DMS153 treated with DMSO at 0.1 percent for 48 hours (cell line): ENCODE data around the gene LONP2.
A peak's percentile ranks its signal among the peaks of the same experiment; 100 is the strongest.

Source experiments
- DNase-seq: peaks from one replicate; lab custom pipeline; 2025; ENCODE audit not compliant: unreplicated experiment; lab: John Stamatoyannopoulos, UW

LONP2 gene, protein sequence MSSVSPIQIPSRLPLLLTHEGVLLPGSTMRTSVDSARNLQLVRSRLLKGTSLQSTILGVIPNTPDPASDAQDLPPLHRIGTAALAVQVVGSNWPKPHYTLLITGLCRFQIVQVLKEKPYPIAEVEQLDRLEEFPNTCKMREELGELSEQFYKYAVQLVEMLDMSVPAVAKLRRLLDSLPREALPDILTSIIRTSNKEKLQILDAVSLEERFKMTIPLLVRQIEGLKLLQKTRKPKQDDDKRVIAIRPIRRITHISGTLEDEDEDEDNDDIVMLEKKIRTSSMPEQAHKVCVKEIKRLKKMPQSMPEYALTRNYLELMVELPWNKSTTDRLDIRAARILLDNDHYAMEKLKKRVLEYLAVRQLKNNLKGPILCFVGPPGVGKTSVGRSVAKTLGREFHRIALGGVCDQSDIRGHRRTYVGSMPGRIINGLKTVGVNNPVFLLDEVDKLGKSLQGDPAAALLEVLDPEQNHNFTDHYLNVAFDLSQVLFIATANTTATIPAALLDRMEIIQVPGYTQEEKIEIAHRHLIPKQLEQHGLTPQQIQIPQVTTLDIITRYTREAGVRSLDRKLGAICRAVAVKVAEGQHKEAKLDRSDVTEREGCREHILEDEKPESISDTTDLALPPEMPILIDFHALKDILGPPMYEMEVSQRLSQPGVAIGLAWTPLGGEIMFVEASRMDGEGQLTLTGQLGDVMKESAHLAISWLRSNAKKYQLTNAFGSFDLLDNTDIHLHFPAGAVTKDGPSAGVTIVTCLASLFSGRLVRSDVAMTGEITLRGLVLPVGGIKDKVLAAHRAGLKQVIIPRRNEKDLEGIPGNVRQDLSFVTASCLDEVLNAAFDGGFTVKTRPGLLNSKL

DNA sequence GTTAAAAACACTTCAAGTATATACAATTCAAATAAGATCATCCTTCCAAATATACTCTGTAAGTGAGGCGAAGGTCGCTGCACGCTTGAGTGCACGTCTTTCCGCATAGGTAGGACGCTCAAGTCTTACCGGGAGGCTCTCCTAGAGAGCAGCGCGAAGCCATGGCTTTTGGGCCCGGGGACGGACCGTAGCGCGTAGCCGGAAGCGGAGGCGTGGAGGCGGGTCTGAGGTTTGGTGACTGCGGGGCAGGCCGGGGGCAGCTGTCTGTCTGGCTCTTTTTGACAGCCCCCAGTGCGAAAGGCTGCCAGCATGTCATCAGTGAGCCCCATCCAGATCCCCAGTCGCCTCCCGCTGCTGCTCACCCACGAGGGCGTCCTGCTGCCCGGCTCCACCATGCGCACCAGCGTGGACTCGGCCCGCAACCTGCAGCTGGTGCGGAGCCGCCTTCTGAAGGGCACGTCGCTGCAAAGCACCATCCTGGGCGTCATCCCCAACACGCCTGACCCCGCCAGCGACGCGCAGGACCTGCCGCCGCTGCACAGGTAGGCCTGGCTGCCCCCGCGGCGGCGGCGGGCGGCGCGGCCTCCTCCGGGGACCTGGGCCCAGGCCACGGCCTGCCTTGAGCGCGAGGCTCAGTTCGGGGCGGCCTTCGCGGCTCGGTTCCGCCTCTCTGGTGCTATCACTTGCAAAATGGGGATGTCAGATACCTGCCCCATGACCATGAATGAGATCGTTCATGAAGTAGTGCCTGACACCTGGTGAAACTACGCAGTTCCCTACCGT is at the start of gene LONP2:
Gene LONP2 (plus strand): TSS at position 221 of the 783 bp plus-strand sequence. CDS start 89 bp downstream, at position 310.
- DNase-seq: peak; percentile 14

DNA sequence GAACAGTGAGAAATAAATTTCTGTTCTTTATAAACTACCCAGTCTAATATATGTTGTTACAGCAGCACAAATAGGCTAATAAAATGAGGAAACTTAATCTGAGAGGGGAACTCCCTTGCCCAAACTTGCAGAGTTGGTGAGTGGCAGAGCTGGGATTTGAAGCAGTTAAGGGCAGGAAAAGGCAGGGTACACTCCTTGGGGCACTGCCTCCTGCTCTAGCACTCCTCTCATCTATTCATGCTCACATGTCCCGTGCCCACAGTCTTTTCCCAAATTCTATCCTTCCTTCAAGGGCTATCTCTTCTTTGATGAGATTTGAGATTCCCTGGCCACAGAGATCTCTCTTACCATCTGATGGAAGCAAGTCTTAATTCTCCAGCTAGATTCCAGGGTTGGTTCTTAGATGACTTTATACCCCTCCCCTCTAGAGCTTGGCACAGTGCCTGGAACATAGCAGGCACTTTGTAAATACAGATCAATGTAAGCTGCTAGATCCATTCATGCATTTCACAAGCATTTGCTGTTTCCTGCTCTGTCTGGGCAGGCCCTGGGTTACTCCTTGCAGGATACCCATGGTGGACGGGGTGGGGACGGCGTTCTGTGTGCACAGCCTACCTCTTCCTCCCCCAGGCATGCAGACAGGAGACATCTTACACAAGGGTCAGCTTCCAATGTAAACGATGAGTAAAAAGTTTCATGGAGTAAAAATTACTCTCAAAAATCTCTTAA is 49.1 kb upstream of the LONP2 start:
- DNase-seq: peak; percentile 24

DNA sequence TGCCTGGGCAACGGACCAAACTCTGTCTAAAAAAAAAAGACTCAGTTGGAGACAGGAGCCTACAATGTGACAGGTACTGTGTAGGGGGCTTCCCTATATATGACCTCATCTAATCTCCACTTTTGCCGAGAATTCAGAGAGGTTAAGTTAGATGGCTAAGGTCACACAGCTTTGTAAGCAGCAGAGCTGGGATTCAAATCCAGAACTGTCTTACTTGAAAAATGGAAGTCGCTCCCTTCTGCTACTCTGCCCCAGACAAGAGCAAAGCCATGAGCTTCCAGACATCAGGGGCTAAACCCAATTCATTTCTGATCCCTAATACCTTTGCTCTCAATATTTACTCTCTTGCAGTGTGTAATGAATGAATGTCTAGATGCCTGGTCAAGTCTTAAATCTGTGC is 46.8 kb upstream of the LONP2 start:
- DNase-seq: peak; percentile 39

DNA sequence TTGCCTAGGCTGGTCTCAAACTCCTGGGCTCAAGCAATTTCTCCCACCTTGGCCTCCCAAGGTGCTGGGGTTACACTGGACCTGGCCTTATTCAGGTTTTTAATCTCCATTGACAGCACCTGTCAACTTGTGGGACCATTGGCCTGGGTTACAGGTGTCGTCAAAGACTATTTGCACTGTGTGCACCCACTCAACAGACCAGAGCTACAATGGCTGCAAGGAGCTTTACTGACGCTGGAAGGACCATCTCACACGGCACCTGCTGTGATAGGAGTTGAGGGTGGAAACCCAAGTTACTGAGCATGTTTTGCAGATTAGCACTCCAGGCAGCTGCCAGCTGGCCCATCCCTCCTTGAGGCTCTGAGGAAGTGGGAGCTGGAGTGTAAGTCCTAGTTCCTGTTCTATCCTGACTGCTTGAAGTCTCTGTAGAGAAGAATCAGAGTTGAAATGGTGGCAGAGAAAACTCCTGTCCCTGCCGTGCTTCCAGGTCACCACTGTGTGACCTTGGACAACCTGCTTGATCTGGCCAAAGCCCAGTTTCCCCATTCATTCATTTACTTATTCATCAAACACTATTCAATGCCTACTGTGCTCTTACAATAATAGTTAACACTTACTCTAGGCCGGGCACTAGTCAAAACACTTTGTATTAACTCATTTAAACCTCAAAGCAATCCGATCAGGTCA is 42.4 kb upstream of the LONP2 start:
- no peak for DNase-seq

DNA sequence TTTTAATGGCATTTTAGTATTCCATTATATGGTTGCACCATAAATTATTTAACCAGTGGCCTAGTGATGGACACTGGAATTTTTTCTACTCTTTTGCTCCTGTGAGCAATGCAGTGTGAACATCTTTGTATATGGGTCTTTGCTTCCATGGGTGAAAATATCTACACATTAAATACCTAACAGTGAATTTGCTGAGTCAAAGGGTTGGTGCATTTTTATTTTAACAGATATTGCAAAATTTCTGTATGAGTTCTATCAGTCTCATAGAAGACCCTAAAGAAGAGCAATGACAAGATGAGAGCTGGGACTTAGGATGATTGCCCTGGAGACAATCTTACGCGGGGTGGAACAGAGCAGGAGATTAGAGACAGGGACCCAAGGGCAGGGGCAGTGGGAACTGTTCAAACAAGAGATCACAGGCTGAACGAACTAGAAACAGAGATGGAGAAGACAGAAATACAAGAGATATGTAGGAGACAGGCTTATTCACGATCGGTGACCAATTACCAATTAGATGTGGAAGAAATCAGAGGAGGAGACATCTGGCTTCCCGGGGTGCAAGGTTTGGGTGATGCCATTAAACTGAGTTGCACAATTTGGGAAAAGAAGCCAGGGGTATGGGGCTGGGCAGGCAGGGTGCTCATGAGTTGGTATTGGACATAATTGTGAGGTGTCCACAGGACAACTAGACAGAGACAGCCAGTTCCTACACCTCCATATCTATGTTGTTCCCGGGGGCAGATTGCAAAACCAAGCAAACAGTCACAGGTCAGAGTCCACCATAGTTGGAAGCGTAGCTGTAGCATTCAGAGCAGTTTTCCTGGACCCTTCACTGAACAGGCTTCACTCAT is 39.9 kb upstream of the LONP2 start:
- no peak for DNase-seq

DNA sequence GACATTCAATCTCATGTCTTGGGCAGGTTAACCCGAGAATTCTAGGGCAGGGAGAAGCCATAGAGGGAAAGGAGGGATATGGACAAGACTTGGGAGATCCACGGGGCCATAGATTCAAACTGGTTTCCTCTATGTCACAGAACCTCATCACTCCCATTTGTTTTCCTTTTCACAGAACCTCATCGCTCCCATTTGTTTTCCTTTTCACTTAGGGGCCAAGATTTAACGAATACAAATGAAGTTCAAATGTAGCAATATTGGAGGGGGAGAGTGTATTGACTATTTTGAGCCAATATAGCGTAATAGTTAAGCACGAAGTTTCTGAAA is 39.3 kb upstream of the LONP2 start:
- DNase-seq: no peak

DNA sequence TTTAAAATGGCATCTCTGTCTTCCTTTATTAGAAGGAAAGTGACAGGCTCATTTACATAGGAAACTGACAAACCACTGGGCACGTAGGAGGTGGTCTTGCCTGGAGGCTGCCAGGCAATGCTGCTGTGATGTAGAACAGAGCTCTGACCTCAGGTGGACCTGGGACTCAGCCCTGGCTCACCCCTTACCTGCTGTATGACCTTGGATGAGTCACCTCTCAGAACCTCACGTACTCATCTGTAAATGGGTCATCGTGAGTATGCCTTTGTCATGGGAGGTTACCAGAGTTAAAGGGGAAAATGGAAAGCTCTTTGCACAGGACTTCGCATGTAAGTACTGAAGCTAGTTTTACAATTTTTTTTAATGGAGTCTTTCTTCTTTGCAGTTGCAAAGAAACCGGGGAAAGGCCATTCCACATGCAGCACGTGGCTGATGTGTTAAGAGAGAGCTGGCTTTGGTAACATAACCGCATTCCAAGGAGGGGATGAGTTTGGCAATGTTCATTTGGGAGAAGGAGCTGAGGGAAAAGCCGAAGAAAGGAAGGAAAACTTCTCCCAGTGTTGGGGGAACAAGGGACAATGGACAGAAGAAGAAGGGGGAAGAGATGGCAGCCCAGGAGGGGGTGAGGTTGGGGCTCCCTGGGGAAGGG is 37.4 kb upstream of the LONP2 start:
- DNase-seq: no peak

DNA sequence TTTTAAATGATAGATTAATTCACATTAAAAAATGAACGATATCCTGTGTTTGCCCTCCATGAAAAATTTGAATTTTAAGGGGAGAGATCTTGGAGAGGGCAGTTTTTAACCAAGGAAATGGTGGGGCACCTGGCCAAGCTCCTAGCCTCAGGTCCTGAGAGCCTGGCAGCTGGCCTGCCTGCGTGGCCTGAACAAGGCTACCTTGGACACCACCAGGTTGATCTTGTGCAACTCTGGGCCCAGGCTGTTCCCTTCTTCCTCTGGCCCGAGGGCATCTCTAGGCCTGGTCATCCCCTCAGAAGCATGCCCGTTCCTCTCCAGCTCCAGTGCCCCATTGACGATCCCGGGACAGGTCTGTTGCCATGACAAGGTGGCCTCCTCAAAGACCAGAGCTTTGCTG is 33.4 kb upstream of the LONP2 start:
- no peak for DNase-seq

DNA sequence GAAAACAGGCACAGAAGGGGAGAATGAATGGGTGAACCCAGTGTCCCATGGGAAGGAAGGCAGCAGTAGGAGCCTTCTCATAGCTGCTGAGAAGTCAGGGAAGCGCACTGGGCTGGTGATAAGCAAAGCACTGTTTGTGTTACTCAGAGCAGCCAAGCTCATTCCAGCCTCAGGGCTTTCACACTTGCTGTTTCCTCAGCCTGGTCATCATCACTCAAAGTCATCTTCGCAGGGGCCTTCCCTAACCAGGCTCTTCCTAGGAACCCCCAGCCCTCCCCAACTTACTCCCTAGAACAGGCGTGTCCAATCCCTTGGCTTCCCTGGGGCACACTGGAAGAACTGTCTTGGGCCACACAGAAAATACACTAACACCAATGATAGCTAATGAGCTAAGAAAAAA is 32.1 kb upstream of the LONP2 start:
- DNase-seq: no peak

DNA sequence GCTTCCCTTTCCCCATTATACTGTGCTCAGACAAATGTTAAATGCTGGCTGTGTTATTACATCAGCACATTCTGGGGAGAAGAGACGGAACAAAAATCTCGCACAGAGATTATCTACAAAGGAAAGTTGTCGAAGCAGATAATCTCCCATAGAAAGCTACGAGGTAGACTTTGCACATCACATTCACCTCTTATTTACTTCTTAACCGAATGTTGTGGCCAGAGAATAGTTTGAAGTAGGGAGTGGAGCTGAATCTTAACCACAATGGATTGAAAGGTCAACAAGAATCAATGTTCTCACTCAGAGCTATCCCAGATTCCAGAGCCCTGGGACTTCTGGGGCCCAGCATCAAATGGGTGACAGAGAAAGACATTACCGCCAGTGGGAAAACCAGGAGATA is 28.4 kb upstream of the LONP2 start:
- no peak for DNase-seq

DNA sequence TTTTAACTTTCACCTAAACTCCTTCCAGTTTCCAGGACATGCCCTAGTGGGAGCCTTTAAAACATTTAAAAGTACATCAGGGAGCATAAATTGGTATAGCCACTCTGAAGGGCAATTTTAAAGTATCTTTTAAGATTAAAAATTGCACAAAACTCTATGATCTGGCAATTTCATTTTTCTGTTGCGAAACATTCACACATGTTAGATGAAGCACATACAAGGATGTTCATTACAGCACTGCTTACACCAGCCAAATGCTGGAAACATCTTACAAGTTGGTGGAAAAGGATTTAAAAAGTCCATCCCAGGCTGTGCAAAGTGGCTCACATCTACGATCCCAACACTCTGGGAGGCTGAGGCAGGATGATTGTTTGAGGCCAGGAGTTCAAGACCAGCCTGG is 26.4 kb upstream of the LONP2 start:
- DNase-seq: no peak

DNA sequence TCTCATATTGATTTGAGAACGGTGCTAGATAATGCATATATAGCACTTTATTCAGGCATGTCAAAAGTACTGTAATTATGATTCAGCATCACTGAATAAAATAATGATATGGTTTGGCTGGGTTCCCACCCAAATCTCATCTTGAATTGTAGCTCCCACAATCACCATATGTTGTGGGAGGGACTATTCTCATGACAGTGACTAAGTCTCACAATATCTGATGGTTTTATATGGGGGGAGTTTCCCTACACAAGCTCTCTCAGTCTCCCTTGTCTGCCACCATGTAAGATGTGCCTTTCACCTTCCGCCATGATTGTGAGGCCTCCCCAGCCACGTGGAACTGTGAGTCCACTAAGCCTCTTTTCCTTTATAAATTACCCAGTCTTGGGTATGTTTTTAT is 25.6 kb upstream of the LONP2 start:
- DNase-seq: no peak

DNA sequence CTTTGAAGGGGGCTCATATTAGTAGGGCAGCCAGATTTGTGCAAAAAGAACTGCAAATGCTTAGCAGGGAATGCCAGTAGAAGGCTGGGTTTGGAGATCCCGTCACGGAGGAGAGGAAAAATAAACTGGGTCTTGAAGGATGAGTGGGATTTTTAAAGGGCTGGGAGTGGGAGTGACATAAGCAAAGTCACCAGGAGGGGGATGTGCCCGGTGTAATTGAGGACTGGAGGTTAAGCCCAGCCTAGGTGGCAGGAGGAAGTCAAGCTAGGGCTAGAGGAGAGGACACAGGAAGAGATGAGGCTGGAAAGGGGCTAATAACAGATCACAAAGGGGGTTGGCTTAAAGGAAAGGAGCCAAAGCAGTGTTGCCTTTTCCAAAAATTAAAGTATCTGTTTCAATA is 23.2 kb upstream of the LONP2 start:
- DNase-seq: no peak

DNA sequence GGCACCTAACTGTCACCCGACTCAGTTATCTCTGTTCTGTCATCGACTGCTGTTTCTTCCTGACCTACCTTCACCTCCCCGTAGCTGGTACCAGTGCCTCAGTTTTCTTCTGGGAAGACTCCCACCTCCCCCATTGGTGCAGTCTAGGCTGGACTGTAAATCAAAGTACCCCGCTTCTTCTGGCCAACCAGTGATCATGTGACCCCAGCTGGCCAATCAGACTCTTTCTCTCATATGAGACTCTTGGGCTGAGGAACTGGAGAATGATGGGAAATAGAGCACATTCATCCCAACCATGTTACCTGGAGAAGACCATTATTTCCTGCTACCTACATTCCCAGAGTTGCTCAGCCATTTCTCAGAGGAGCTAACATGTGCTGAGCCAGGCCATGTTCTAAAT is 20.6 kb upstream of the LONP2 start:
- DNase-seq: no peak

DNA sequence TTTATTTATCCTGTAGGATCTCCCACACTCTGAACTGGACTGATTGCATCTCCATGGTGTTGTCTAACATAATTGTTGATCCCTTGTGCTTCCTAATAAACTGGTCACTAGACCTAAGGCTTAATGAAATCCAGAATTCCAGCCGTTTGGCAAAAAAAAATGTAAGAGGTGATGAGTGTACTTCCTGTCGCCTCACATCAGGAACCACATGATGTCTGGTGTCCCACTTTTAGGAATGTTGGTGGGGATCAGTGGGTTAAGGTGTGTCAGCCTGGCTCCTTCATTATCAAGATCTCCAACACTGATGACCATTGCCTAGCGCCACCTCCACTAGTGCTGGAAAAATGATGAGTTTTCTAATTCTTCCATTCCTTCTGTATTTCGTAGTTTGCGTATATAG is 18.6 kb upstream of the LONP2 start:
- no peak for DNase-seq

DNA sequence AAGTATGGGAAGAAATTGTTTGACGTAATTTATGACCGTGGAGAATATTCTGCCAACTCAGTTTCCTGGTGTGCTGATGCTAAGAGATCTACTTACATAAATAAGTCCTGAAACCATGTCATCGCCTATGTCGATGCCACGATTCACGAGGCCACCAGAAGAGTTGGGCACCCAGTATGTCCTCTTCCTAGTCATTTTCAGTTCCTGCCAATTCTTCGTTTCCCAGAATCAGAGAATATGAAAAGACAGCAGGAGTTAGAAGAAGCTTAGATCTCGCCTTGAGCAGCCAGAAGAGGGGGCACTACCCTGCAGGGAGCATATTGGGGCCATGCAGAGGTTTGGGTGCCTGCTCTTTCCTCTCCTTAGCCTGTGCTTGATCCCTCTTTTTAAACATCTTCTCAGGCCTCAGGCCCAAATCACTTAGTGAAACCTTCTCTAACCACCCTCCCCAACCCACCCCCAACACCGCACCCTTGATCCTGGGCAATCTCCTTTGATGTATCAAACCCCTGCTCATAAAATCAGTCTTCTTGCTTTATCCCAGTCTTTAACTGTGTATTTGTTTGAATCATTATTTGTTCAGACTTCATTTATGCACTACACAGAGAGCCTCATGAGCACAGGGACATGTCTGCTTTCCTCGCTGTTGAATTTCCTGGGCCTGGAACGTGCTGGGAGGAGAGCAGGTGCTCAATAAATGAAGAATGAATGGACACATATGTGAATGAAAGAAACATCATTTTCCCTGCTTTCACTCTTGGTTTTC is 12.2 kb upstream of the LONP2 start:
- DNase-seq: no peak

DNA sequence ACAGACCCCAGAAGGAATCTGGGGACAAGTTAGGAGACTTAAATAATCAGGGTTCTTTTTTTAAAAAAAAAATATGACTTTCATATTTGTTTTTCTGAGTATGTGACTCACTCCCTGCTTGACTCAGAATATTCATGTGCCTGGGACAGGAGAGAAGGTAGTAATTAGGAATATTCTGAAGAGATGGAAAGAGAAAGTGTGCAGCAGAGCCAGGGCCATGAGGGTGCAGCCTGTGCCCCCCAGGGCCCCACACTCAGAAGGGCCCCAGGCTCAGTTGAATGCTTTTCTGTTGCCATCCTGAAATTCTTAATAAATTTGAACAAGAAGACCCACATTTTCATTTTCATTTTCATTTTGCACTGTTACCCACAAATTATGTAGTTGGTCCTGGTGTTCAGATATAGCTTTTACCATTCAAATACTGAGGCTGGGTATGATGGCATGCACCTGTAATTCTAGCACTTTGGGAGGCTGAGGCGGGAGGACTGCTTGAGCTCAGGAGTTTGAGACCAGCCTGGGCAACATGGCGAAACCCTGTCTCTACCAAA is 11.5 kb upstream of the LONP2 start:
- DNase-seq: no peak

DNA sequence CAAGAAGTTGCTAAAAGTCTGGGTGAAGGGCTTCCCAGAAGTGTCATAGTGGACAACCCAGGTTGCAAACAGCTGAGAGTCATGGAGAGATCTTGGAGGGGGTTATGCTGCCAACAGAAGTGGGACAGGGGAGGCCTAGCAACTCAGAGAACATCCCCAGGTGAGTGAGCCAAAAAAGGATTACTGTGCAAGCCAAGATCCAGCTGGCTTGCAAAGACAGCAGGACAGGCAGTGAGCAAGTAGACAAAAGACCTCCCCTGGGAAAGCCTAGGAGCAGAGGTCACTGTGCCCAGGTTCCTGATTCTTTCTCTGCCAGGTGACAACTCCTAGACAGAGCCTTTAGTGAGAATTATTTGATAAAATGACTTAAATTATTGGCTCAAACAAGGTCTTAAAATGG is 9.5 kb upstream of the LONP2 start:
- no peak for DNase-seq
